Stomach (tissue), 9 donors: ENCODE data around the gene SPINK2. TPM values are rescaled to one million over a fixed set of nuclear protein-coding genes. Genes with fewer than 3 reads are reported as not detected.

ENCODE experiments used
- DNase-seq, 2 donors: peaks; one replicate each; pipeline versions ENCODE4 v3.0.0 to v3.0.0-alpha.2; 2013 to 2019
- H3K27ac ChIP-seq, 5 donors: fragments of 200-600 bp in 4 of 5; sonication (generic) in 4 of 5; one replicate each; pipeline ENCODE4 v1.5.1; 2013 to 2019; ENCODE audit warnings: mild to moderate bottlenecking in 1 of 5, moderate library complexity in 1 of 5
- H3K27me3 ChIP-seq, 3 donors: fragments of 200-600 bp; sonication (generic); one replicate each; pipeline ENCODE4 v1.5.1; 2017 to 2019; ENCODE audit warnings: mixed run types in 1 of 3
- H3K36me3 ChIP-seq, 4 donors: fragments of 200-600 bp; sonication (generic); 1 replicate in 3 of 4; 2 replicates in 1 of 4; pipeline ENCODE4 v1.5.1; 2016 to 2019
- H3K4me1 ChIP-seq, 4 donors: fragments of 200-600 bp; sonication (generic); one replicate each; pipeline ENCODE4 v1.5.1; 2016 to 2019
- H3K4me3 ChIP-seq, 4 donors: fragments of 200-600 bp; sonication (generic) in 3 of 4; one replicate each; pipeline ENCODE4 v1.5.1; 2016 to 2019; ENCODE audit warnings: mild to moderate bottlenecking in 1 of 4
- H3K9me3 ChIP-seq, 4 donors: fragments of 200-600 bp; sonication (generic); one replicate each; pipeline ENCODE4 v1.5.1; 2016 to 2019
- EP300 ChIP-seq: sonication (generic); formaldehyde crosslinking; IDR thresholded peaks from one replicate; pipeline ENCODE4 v1.6.1; 2017; ENCODE audit warnings: antibody characterized with exemption
- POLR2A ChIP-seq, 4 donors: fragments of 450-650 bp; IDR thresholded peaks; one replicate each; pipeline ENCODE4 v1.6.1; 2016; ENCODE audit warnings: antibody characterized with exemption in 4 of 4, control low read depth in 2 of 4, mild to moderate bottlenecking in 1 of 4, moderate library complexity in 1 of 4
- POLR2AphosphoS5 ChIP-seq, 3 donors: sonication (generic); formaldehyde crosslinking; IDR thresholded peaks; one replicate each; pipeline ENCODE4 v1.6.1; 2016; ENCODE audit warnings: antibody characterized with exemption in 3 of 3
- WGBS, 5 donors: extraction: QIAGEN DNeasy Blood & Tissue Kit in 3 of 5; methylation state at CpG; one replicate each; pipeline versions ENCODE4 v1.1.5 to v1.1.7; 2013 to 2018; 5-methylcytosine and 5-hydroxymethylcytosine counted together
- intact Hi-C: fragments of 100-400 bp; cut with DNase I; formaldehyde crosslinking; loops from one replicate; pipeline ENCODE4 v1.15.1; 2023; ENCODE audit warnings: low total_unique reads
- polyA plus RNA-seq, 3 donors: library from polyadenylated mRNA; stranded (reverse); fragments of 200-250 nt; gene quantifications; one replicate each; pipeline ENCODE4 v1.2.3, GENCODE V29; 2013
- total RNA-seq, 5 donors: library from RNA; depleted of rRNA; stranded (reverse); fragments of >200 nt; gene quantifications; one replicate each; pipeline versions ENCODE4 v1.1.0 to v1.2.3, GENCODE V29; 2014 to 2016
- TF ChIP-seq, protein P1 (sequence below), 7 experiments: fragments of 450-650 bp in 4 of 7; fragments of 200-600 bp in 3 of 7; sonication (generic) in 3 of 7; IDR thresholded peaks; one replicate each; pipeline ENCODE4 v1.5.1; 2016 to 2019; ENCODE audit warnings: antibody characterized with exemption in 7 of 7, control low read depth in 2 of 7, mild to moderate bottlenecking in 1 of 7
- donor health status: healthy with polysubstance abuse.
- donor health status: Bipolar disorder and iron deficiency.
- donor health status: healthy.

Gene SPINK2
- total and polyA plus RNA-seq, 8 donors, result 0.70 to 2.3 TPM; not detected in 6

DNA sequence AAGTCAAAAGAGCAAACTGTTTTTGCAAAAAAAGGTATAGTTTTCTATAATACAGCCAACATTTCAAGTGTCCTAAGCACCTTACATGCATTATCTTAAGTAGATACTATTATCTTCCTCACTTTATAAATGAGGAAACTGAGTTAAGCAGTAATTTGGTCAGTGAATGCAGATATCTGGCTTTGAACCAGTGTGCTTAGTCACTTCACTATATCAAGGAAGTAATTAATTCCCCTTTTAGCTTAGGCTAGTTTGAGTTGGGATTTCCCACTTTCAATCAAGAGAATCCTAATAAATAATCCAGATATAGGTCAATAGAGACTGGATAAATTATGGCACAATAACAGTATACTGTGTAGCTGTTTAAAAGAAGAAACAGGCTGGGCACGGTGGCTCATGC, 14.8 kb downstream of the SPINK2 start:
- 50 to 86% (median 65%) methylated on average over 1 of the region's 1 CpG for WGBS, 5 donors
- H3K4me1 ChIP-seq, result no peaks in the 10 kb centered on the region
- no peaks in the 10 kb centered on the region for H3K36me3 ChIP-seq
- no peak overlapping the region for H3K4me3 ChIP-seq
- DNase-seq, result no peak
- TF ChIP-seq, protein P1, sequence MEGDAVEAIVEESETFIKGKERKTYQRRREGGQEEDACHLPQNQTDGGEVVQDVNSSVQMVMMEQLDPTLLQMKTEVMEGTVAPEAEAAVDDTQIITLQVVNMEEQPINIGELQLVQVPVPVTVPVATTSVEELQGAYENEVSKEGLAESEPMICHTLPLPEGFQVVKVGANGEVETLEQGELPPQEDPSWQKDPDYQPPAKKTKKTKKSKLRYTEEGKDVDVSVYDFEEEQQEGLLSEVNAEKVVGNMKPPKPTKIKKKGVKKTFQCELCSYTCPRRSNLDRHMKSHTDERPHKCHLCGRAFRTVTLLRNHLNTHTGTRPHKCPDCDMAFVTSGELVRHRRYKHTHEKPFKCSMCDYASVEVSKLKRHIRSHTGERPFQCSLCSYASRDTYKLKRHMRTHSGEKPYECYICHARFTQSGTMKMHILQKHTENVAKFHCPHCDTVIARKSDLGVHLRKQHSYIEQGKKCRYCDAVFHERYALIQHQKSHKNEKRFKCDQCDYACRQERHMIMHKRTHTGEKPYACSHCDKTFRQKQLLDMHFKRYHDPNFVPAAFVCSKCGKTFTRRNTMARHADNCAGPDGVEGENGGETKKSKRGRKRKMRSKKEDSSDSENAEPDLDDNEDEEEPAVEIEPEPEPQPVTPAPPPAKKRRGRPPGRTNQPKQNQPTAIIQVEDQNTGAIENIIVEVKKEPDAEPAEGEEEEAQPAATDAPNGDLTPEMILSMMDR (IDR thresholded peaks at IDR 0.05), result no peak
- no peak for TF ChIP-seq POLR2AphosphoS5 (IDR thresholded peaks at IDR 0.05)
- no peak for TF ChIP-seq POLR2A (IDR thresholded peaks at IDR 0.05)
- no peak for TF ChIP-seq EP300
- intact Hi-C loops, result loop anchor here (10.0 kb wide), 1 partner anchor 232 kb away; no protein-coding TSS in a partner anchor
- H3K27me3 ChIP-seq, result no peaks in the 10 kb centered on the region
- no peaks in the 10 kb centered on the region for H3K9me3 ChIP-seq
- H3K27ac ChIP-seq, result no peak overlapping the region

DNA sequence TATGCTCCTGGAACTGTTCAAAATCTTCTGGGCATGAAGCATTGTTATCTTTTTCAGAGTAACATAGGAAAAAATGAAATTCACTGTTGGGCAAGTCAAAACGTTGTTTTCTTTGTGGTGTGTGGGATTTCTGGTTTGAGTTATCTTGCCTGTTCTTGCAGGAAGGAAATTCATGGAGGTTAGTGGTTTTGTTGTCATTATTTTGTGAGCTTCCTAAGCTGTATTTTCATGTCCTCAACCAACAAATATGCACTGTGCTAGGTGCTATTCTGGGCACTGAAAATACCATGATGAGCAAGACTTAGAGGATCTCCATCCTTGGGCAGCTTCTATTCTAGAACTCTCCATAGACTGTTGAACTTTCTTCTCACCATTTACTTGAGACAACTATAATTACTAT, 16.9 kb downstream of the SPINK2 start:
- Histone ChIP-seq H3K9me3 (no peaks in the 10 kb centered on the region), H3K4me3 (no peak overlapping the region), H3K27ac (no peak overlapping the region), H3K27me3 (no peaks in the 10 kb centered on the region), H3K4me1 (peaks cover 0 to 3% (median 2%) of the 10 kb centered on the region in 4 donors), H3K36me3 (no peaks in the 10 kb centered on the region)
- intact Hi-C loops, result loop anchor here (10.0 kb wide), 1 partner anchor 230 kb away; no protein-coding TSS in a partner anchor
- 20 to 59% (median 49%) methylated on average over 1 of the region's 1 CpG for WGBS, 5 donors
- DNase-seq, result no peak
- TF ChIP-seq POLR2AphosphoS5 (IDR thresholded peaks at IDR 0.05) (no peak), EP300 (no peak), POLR2A (IDR thresholded peaks at IDR 0.05) (no peak)
- TF ChIP-seq, protein P1 (IDR thresholded peaks at IDR 0.05), result no peak

DNA sequence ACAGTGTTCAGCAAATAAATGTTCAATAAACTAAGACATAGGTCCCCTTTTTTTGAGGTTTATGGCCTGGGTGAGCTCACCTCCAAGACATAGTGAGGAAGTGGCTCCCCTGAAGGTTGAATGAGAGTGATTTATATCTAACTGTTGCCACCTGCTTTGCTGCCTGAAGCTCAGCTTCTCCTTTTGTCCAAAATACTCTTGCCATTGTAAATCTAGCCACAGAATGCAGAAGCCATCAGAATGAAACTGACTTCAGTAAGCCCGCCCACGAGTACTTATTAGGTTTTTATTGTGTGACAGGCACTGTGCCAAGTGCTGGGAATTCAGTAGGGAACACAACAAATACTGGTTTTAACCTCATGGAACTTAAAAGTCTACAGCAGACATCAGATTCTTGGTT, 18.0 kb downstream of the SPINK2 start:
- H3K9me3 ChIP-seq, result no peaks in the 10 kb centered on the region
- H3K27ac ChIP-seq, result no peak overlapping the region
- intact Hi-C loops, result loop anchor here (10.0 kb wide), 1 partner anchor 229 kb away; no protein-coding TSS in a partner anchor
- DNase-seq, result peak in 1 of 2 donors; percentile 46
- peaks cover 0 to 11% (median 5%) of the 10 kb centered on the region in 4 donors for H3K4me1 ChIP-seq
- no peak overlapping the region for H3K4me3 ChIP-seq
- TF ChIP-seq EP300 (no peak), POLR2AphosphoS5 (IDR thresholded peaks at IDR 0.05) (no peak), POLR2A (IDR thresholded peaks at IDR 0.05) (no peak)
- TF ChIP-seq, protein P1 (IDR thresholded peaks at IDR 0.05), result no peak
- 14 to 33% (median 25%) methylated on average over 2 of the region's 2 CpGs for WGBS, 5 donors
- H3K27me3 ChIP-seq, result no peaks in the 10 kb centered on the region
- no peaks in the 10 kb centered on the region for H3K36me3 ChIP-seq

DNA sequence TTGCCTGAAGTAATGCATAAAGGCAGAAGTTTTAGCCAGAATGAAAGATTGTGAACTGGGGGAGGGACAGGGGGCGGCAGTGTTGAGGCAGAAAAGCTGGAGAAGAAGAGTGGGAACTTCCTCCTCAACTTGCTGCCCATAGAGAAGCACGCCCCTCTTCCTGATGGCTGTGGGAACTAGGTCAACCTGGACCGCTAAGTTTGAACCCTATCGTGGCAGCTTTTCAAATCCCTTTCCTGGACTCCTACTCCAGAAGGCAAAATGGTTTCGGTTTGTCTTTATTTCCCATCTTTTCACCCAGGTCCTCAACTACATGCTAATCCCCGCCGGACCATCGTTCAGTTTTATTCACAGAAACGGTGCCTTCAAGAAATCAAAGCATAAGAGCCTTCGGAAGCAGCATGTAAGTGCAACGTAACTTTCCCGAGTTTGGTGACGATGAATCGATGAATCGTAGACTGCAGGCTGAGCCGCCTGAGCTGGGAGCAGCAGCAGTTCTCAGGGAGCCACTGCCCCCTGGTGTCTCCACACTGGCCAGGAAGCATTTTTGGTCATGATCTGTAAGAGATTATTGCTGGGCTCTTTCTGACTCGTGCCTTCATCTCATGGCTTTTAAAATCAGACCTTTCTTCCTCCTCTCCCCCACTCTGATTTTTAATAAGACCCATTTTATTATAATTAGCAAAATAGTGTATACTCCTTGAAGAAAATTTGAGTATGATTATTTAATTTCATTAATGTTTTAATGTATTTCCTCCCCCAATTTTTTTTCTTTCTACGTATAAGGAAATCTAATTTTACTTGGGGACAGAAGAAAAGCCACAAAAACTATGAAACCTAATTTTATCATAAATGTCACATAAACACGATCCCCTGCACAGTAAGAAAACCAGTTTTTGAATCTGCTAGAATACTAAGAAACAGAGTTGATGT, 21.4 kb downstream of the SPINK2 start:
- H3K4me1 ChIP-seq, result peaks cover 0 to 15% (median 5%) of the 10 kb centered on the region in 4 donors
- 7 to 9% (median 7%) methylated on average over 19 of the region's 19 CpGs for WGBS, 5 donors
- peak overlapping the region; percentile 49 to 69 (median 58) for H3K4me3 ChIP-seq
- intact Hi-C loops, result loop anchor here (10.0 kb wide), 1 partner anchor 225 kb away; no protein-coding TSS in a partner anchor
- H3K27ac ChIP-seq, result peak overlapping the region; percentile 61 to 84 (median 77)
- DNase-seq, result peak; percentile 85 to 95
- TF ChIP-seq POLR2AphosphoS5 (IDR thresholded peaks at IDR 0.05), result peak in 1 of 3 donors; percentile 68
- no peak for TF ChIP-seq EP300
- TF ChIP-seq POLR2A (IDR thresholded peaks at IDR 0.05), result no peak
- TF ChIP-seq, protein P1 (IDR thresholded peaks at IDR 0.05), result peak in 5 of 7 experiments; percentile 76 to 94 (median 82)
- no peaks in the 10 kb centered on the region for H3K36me3 ChIP-seq
- no peaks in the 10 kb centered on the region for H3K27me3 ChIP-seq
- no peaks in the 10 kb centered on the region for H3K9me3 ChIP-seq
